Hepatocyte (in vitro differentiated cells): Measurements from ENCODE around the gene DDC.

Source experiments
- CTCF ChIP-seq: fragments of 200-600 bp; sonication (generic); IDR thresholded peaks from 2 replicates; pipeline ENCODE4 v1.5.1; 2016; ENCODE audit warnings: antibody characterized with exemption, mild to moderate bottlenecking; ENCODE audit not compliant: poor library complexity
- EZH2 ChIP-seq: fragments of 200-600 bp; sonication (generic); IDR thresholded peaks from 2 replicates; pipeline ENCODE4 v1.6.1; 2016; ENCODE audit warnings: antibody characterized with exemption, mild to moderate bottlenecking, borderline replicate concordance
- EZH2phosphoT487 ChIP-seq: fragments of 200-600 bp; sonication (generic); IDR thresholded peaks from one replicate; pipeline ENCODE4 v1.6.1; 2018; ENCODE audit warnings: antibody characterized with exemption, mild to moderate bottlenecking, low read depth, moderate library complexity; ENCODE audit not compliant: unreplicated experiment, severe bottlenecking

- TF ChIP-seq CTCF (no peak), EZH2 (no peak), EZH2phosphoT487 (no peak)
These were observed 62.3 kb downstream of the DDC start for GRCh38 chr7:50502947-50503346.
